A673 (cell line): ENCODE measurements around the gene CD200R1L. TPM values are rescaled to one million over a fixed set of nuclear protein-coding genes. Genes with fewer than 3 reads are reported as not detected.

ENCODE experiments used
- BruUV-seq: library from RNA; stranded (reverse); fragments of 400-500 nt; replicated peaks from 2 replicates; lab custom pipeline; 2021; lab: Mats Ljungman, UMichigan
- CTCF ChIA-PET: fragments of 300-600 bp; sonication (Branson Sonifier 250); formaldehyde crosslinking; loops from one replicate; lab custom pipeline; 2022; ENCODE audit warnings: antibody characterized with exemption; lab: Charles Lee
- POLR2A ChIA-PET: fragments of 300-600 bp; sonication (Branson Sonifier 250); formaldehyde crosslinking; loops from one replicate; lab custom pipeline; 2022; ENCODE audit warnings: antibody characterized with exemption; ENCODE audit not compliant: low non-redundant PET; lab: Charles Lee
- DNase-seq: peaks from one replicate; pipeline ENCODE4 v3.0.0-alpha.2; 2015; ENCODE audit warnings: low spot score
- H3K27ac ChIP-seq: fragments of 200-600 bp; sonication (generic); 2 replicates; pipeline ENCODE4 v1.5.1; 2016; ENCODE audit warnings: mixed run types, low read depth, mild to moderate bottlenecking, mixed read lengths, antibody characterized with exemption, low read length; ENCODE audit not compliant: poor library complexity, severe bottlenecking
- H3K27me3 ChIP-seq: fragments of 200-600 bp; sonication (generic); replicated peaks from 2 replicates; pipeline ENCODE4 v1.6.1; 2017; ENCODE audit warnings: mixed run types, low read depth, mild to moderate bottlenecking, mixed read lengths, antibody characterized with exemption, low read length; ENCODE audit not compliant: insufficient read depth, poor library complexity
- H3K36me3 ChIP-seq: fragments of 200-600 bp; sonication (generic); 2 replicates; pipeline ENCODE4 v1.6.1; 2016; ENCODE audit warnings: mixed run types, mild to moderate bottlenecking, mixed read lengths, antibody characterized with exemption, low read length; ENCODE audit not compliant: insufficient read depth, poor library complexity, severe bottlenecking
- H3K4me1 ChIP-seq: fragments of 200-600 bp; sonication (generic); 2 replicates; pipeline ENCODE4 v1.6.1; 2017; ENCODE audit warnings: mixed run types, mild to moderate bottlenecking, mixed read lengths, antibody characterized with exemption, low read length; ENCODE audit not compliant: insufficient read depth, poor library complexity, severe bottlenecking
- H3K4me3 ChIP-seq: fragments of 200-600 bp; sonication (generic); 2 replicates; pipeline ENCODE4 v1.5.1; 2016; ENCODE audit warnings: low read depth, mixed run types, mild to moderate bottlenecking, mixed read lengths, low read length; ENCODE audit not compliant: poor library complexity, severe bottlenecking
- H3K9me3 ChIP-seq: fragments of 200-600 bp; sonication (generic); 2 replicates; pipeline ENCODE4 v1.6.1; 2016; ENCODE audit warnings: mixed run types, low read depth, mild to moderate bottlenecking, mixed read lengths, antibody characterized with exemption, low read length; ENCODE audit not compliant: poor library complexity, severe bottlenecking
- CTCF ChIP-seq: fragments of 300-800, 200-600 bp; sonication (generic); conservative IDR thresholded peaks from 2 replicates; pipeline ENCODE4 v1.5.1; 2017; ENCODE audit warnings: low read depth, mild to moderate bottlenecking, antibody characterized with exemption, low read length, moderate library complexity, mixed read lengths
- EZH2 ChIP-seq: fragments of 200-600 bp; sonication (generic); IDR thresholded peaks from 2 replicates; pipeline ENCODE4 v1.6.1; 2017; ENCODE audit warnings: borderline replicate concordance, low read depth, mild to moderate bottlenecking, mixed read lengths, antibody characterized with exemption, low read length; ENCODE audit not compliant: poor library complexity, severe bottlenecking
- intact Hi-C: fragments of 100-400 bp; cut with micrococcal nuclease; formaldehyde crosslinking; loops from one replicate; pipeline ENCODE4 v1.10.0; 2022; ENCODE audit not compliant: unreplicated experiment
- total RNA-seq: library from RNA; stranded (reverse); gene quantifications from 2 replicates; pipeline ENCODE4 v1.2.3, GENCODE V29; 2021

Gene CD200R1L
- total RNA-seq, 1 experiment from 2014 or later: not detected

DNA sequence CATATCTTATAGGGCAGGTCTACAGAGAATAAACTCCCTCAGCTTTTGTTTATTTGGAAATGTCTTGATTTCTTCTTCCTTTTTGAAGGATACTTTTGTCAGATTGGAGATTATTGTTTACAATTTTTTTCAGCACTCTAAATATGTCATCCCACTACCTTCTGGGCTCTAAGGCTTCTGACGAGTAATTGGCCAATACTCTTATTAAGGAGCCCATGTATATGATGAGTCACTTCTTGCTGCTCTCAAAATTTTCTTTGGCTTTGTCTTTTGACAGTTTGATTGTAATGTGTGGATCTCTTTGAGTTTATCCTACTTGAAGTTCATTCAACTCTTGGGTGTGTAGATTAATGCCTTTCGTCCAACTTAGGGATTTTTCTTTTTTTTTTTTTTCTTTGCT, 28.9 kb upstream of the CD200R1L start:
- ChIA-PET POLR2A (no interaction called here), CTCF (no interaction called here)
- intact Hi-C loops: no loop called here
- H3K36me3 ChIP-seq: no peaks in the 10 kb centered on the region
- no peak overlapping the region for H3K4me3 ChIP-seq
- no peaks in the 10 kb centered on the region for H3K27me3 ChIP-seq
- H3K9me3 ChIP-seq: no peaks in the 10 kb centered on the region
- H3K4me1 ChIP-seq: no peaks in the 10 kb centered on the region
- H3K27ac ChIP-seq: no peak overlapping the region
- TF ChIP-seq EZH2: no peak
- TF ChIP-seq CTCF: no peak
- no peak for DNase-seq
- no TSS peak for BruUV-seq

GRCh38 chr3:112874725-112875124, 28.1 kb upstream of the CD200R1L start:
- no peak overlapping the region for H3K27ac ChIP-seq
- H3K4me3 ChIP-seq: no peak overlapping the region
- H3K36me3 ChIP-seq: no peaks in the 10 kb centered on the region
- CTCF ChIA-PET: no interaction called here
- no peak for DNase-seq
- no peak for TF ChIP-seq CTCF
- TF ChIP-seq EZH2: no peak
- POLR2A ChIA-PET: no interaction called here
- no peaks in the 10 kb centered on the region for H3K27me3 ChIP-seq
- no TSS peak for BruUV-seq
- intact Hi-C loops: no loop called here
- no peaks in the 10 kb centered on the region for H3K4me1 ChIP-seq
- no peaks in the 10 kb centered on the region for H3K9me3 ChIP-seq

- H3K27ac ChIP-seq: no peak overlapping the region
- H3K4me1 ChIP-seq: no peaks in the 10 kb centered on the region
- H3K4me3 ChIP-seq: no peak overlapping the region
- no peak for TF ChIP-seq CTCF
- TF ChIP-seq EZH2: no peak
- H3K36me3 ChIP-seq: no peaks in the 10 kb centered on the region
- DNase-seq: no peak
- POLR2A ChIA-PET: no interaction called here
- intact Hi-C loops: no loop called here
- no TSS peak for BruUV-seq
- CTCF ChIA-PET: no interaction called here
- no peaks in the 10 kb centered on the region for H3K27me3 ChIP-seq
- H3K9me3 ChIP-seq: no peaks in the 10 kb centered on the region
These were observed 27.0 kb upstream of the CD200R1L start for GRCh38 chr3:112873632-112874031.
